ENCODE data around the gene CISH. TPM values are rescaled to one million over a fixed set of nuclear protein-coding genes. Genes with fewer than 3 reads are reported as not detected.

Gene CISH
- total RNA-seq, 1 experiment from 2014 or later = 0.57 TPM

DNA sequence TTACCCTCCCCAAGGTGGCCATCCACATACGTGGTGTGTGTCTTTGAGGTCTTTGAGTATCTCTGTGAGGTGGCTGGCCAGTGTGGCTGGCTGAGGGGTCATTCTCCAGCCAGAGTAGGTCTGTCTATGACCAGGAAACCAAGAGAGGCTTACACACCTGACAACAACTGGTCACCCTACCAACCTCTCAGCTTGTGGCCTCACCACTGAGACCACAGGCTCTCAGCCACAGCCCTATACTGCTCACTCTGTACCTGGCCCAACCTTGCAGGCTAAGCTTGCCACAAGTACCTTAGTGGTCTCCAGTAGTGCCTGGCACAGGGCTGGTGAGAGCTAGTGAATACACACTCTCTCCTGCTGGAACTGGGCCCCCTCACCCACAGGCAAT, 37.1 kb downstream of the CISH start:
- DNase-seq (ENCODE audit: low read depth, low spot score) = no peak
- H3K27me3 ChIP-seq (ENCODE audit: control insufficient read depth, insufficient read depth, low read length) = no peaks in the 10 kb centered on the region
- BruUV-seq (replicated peaks) = no TSS peak
- intact Hi-C loops (cut with micrococcal nuclease; ENCODE audit: unreplicated experiment) (no loop called here), in situ Hi-C loops (cut with HindIII; ENCODE audit: low pct_unique_long_range_greater_than_20kb, low sequenced_read_pairs) (no loop called here)
- no peak for ATAC-seq
- H3K4me1 ChIP-seq (ENCODE audit: control insufficient read depth, insufficient read depth, low read length) = no peaks in the 10 kb centered on the region
- H3K36me3 ChIP-seq (ENCODE audit: control insufficient read depth, insufficient read depth, low read length) = peaks cover 3% of the 10 kb centered on the region; the same call in 1 of the 2 replicates
- ChIA-PET POLR2A (no interaction called here), CTCF (no interaction called here)
- no peak overlapping the region for H3K4me3 ChIP-seq (ENCODE audit: low read depth in 2 of 2, low read length in 2 of 2)
- H3K27ac ChIP-seq (ENCODE audit: low read length) = no peak overlapping the region
- no peaks in the 10 kb centered on the region for H3K9me3 ChIP-seq (ENCODE audit: control insufficient read depth, insufficient read depth, low read depth, low read length)
- TF ChIP-seq TCF7L2 (IDR thresholded peaks at IDR 0.05; ENCODE audit: low read depth, low read length) = no peak
- TF ChIP-seq, protein P1, sequence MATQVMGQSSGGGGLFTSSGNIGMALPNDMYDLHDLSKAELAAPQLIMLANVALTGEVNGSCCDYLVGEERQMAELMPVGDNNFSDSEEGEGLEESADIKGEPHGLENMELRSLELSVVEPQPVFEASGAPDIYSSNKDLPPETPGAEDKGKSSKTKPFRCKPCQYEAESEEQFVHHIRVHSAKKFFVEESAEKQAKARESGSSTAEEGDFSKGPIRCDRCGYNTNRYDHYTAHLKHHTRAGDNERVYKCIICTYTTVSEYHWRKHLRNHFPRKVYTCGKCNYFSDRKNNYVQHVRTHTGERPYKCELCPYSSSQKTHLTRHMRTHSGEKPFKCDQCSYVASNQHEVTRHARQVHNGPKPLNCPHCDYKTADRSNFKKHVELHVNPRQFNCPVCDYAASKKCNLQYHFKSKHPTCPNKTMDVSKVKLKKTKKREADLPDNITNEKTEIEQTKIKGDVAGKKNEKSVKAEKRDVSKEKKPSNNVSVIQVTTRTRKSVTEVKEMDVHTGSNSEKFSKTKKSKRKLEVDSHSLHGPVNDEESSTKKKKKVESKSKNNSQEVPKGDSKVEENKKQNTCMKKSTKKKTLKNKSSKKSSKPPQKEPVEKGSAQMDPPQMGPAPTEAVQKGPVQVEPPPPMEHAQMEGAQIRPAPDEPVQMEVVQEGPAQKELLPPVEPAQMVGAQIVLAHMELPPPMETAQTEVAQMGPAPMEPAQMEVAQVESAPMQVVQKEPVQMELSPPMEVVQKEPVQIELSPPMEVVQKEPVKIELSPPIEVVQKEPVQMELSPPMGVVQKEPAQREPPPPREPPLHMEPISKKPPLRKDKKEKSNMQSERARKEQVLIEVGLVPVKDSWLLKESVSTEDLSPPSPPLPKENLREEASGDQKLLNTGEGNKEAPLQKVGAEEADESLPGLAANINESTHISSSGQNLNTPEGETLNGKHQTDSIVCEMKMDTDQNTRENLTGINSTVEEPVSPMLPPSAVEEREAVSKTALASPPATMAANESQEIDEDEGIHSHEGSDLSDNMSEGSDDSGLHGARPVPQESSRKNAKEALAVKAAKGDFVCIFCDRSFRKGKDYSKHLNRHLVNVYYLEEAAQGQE (IDR thresholded peaks at IDR 0.05; ENCODE audit: insufficient read depth in 1 of 2, low read depth in 2 of 2, low read length in 1 of 2) = no peak
- TF ChIP-seq POLR2AphosphoS5 (IDR thresholded peaks at IDR 0.05; ENCODE audit: low read depth, low read length) = no peak
- TF ChIP-seq CTCF (IDR thresholded peaks at IDR 0.05) = no peak
- TF ChIP-seq SIN3A (IDR thresholded peaks at IDR 0.05; ENCODE audit: borderline replicate concordance, insufficient read depth, low read depth, low read length) = no peak

DNA sequence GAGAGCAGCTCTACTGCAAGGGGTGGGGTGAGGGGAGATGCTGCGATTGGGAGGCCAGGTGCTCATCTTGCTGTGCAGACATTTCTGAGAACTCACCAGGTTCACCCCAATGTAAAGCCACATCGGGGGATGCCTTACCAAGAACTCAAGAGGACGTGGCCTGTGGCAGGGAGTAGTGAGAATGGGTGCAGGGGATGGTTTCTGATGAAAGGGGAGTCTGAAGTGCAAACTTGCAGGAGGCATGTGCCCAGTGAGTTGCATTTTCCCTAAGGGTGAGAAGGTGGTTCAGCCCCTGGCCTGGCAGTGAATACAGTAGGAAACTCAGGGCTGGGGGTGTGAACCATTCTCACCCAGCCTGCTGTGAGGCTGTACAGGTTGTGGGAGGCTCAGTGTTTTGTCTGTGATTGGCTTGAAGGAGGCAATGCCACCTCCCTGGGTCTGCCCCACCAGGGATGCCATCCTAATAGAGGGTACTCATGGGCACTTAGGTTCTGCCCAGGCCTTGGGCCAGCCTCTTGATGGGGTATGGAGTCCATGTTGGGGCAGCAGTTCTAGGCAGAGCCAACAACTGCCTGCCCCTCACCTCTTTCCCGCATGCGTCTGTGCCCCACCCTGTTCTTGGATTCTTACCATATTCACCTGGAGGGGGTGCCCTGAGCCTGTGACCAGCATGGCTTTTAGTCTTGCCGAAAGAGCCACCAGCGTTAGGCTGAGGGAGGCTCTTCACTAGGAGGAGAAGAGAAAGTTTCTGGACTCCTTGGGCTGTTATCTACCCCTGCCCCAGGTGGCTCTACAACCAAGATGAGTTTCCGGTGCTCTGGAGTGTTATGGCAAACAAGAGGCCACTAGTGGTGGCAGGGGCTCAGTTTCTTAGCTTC, 37.8 kb downstream of the CISH start:
- in situ Hi-C loops (cut with HindIII; ENCODE audit: low pct_unique_long_range_greater_than_20kb, low sequenced_read_pairs) = no loop called here
- intact Hi-C loops (cut with micrococcal nuclease; ENCODE audit: unreplicated experiment) = no loop called here
- CTCF ChIA-PET = no interaction called here
- H3K27ac ChIP-seq (ENCODE audit: low read length) = no peak overlapping the region
- H3K36me3 ChIP-seq (ENCODE audit: control insufficient read depth, insufficient read depth, low read length) = peaks cover 3% of the 10 kb centered on the region; the same call in 1 of the 2 replicates
- no peak overlapping the region for H3K4me3 ChIP-seq (ENCODE audit: low read depth in 2 of 2, low read length in 2 of 2)
- no TSS peak for BruUV-seq (replicated peaks)
- POLR2A ChIA-PET = no interaction called here
- TF ChIP-seq CTCF (IDR thresholded peaks at IDR 0.05) = no peak
- no peak for TF ChIP-seq POLR2AphosphoS5 (IDR thresholded peaks at IDR 0.05; ENCODE audit: low read depth, low read length)
- no peak for TF ChIP-seq SIN3A (IDR thresholded peaks at IDR 0.05; ENCODE audit: borderline replicate concordance, insufficient read depth, low read depth, low read length)
- TF ChIP-seq TCF7L2 (IDR thresholded peaks at IDR 0.05; ENCODE audit: low read depth, low read length) = no peak
- TF ChIP-seq, protein P1 (IDR thresholded peaks at IDR 0.05; ENCODE audit: insufficient read depth in 1 of 2, low read depth in 2 of 2, low read length in 1 of 2) = no peak
- no peaks in the 10 kb centered on the region for H3K4me1 ChIP-seq (ENCODE audit: control insufficient read depth, insufficient read depth, low read length)
- no peaks in the 10 kb centered on the region for H3K27me3 ChIP-seq (ENCODE audit: control insufficient read depth, insufficient read depth, low read length)
- no peak for ATAC-seq
- no peaks in the 10 kb centered on the region for H3K9me3 ChIP-seq (ENCODE audit: control insufficient read depth, insufficient read depth, low read depth, low read length)
- DNase-seq (ENCODE audit: low read depth, low spot score) = no peak
